ENCODE results near the gene GPR39.

GPR39 gene

DNA sequence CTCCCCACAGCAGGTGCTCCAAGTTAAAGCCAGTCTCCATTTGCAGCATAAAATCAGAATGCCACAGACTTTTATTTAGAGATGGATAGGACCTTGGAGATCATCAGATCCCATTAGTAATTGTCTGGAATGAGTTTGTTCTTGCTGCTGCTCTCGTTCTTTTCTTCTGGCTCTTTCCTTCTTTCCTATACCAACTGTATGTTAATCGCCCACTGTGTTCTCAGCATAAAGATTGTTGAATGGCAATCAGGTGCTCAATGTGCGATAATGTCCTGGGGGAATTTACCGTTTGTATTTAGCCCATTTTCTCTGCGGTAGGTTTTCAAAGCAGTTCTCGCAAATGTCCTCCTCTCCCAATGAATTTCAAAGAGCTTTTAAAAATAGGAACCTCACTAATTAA, 3.3 kb downstream of the GPR39 start:
- TF ChIP-seq ZFP3 (CRISPR knock-in tag; IDR thresholded peaks at IDR 0.05), result no peak
- TF ChIP-seq GLIS3 (CRISPR knock-in tag; IDR thresholded peaks at IDR 0.05), result no peak
- no peak for TF ChIP-seq PPARA (CRISPR knock-in tag; IDR thresholded peaks at IDR 0.05; ENCODE audit: borderline replicate concordance)
- TF ChIP-seq BACH2 (CRISPR knock-in tag; IDR thresholded peaks at IDR 0.05; ENCODE audit: borderline replicate concordance), result no peak
- ATAC-seq, result no peak

DNA sequence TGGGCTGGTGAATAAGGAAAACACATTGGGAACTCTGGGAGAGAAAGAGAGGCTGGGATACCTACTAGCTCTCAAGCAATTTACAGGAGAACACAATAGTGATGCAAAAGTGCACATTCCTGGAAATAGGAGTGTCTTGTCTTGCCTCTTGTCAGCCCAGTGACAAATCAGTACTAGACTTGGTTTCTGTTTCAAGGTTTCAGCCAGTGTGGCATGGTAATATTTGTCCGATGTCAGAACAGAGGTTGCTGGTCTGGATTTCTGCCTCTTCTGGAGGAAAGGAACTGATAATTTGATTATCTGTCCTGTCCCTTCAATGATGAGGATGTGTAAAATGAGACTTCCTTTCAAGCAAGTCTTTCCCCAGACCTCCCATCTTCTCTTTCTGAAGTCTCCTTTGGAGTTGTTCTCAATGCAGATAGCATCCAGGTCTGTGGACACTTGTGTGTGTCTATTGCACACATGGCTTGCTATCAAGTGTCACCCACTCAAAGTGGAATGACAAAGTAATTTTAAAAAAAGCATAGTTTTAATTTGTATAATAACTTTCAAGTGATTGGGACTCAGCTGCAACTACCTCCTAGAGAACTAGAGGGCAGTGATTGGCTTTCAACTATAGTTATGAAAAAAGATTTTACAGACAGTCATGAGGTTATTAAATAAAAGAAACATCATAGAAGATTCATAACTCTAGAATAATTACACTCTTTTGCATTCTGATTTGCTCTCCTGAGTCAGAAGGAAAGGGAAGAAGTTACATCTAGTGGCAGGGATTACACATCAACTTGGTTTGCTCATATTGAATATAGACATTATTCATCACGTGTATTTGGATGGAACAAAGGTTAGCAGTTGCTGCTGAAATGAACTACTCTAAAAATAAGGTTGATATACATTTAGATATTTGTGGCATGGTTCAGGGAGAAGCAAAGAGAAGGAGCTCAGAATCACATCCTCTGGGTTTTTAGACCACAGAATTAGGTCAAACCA, 4.5 kb downstream of the GPR39 start:
- ATAC-seq, result no peak
- TF ChIP-seq ESRRG (CRISPR knock-in tag; IDR thresholded peaks at IDR 0.05) (no peak), ZC3H10 (CRISPR knock-in tag; IDR thresholded peaks at IDR 0.05) (no peak), PPARA (CRISPR knock-in tag; IDR thresholded peaks at IDR 0.05; ENCODE audit: borderline replicate concordance) (no peak)
- TF ChIP-seq, protein P1, sequence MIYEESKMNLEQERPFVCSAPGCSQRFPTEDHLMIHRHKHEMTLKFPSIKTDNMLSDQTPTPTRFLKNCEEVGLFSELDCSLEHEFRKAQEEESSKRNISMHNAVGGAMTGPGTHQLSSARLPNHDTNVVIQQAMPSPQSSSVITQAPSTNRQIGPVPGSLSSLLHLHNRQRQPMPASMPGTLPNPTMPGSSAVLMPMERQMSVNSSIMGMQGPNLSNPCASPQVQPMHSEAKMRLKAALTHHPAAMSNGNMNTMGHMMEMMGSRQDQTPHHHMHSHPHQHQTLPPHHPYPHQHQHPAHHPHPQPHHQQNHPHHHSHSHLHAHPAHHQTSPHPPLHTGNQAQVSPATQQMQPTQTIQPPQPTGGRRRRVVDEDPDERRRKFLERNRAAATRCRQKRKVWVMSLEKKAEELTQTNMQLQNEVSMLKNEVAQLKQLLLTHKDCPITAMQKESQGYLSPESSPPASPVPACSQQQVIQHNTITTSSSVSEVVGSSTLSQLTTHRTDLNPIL (CRISPR knock-in tag; IDR thresholded peaks at IDR 0.05; ENCODE audit: low read depth), result no peak

DNA sequence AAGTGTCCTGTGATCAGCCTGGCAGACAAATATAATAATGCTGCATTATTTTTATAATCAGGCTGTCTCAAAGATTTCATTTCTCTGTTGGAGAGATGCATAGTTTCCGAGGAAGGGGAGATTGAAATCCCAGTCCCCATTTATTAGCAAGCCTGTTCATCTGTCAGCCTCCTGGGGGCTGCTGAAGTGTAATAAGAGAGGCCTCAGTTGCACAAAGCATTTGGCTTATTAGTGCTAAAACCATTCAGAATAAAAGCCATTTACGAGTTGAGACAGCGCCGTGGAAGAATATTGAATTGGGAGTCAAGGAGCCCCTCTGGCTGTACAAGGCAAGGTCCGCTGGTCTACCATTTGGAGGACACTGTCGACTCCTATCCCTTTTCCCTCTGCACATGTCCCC, 6.1 kb downstream of the GPR39 start:
- ATAC-seq, result no peak
- TF ChIP-seq CSDC2 (CRISPR knock-in tag; IDR thresholded peaks at IDR 0.05), result no peak

DNA sequence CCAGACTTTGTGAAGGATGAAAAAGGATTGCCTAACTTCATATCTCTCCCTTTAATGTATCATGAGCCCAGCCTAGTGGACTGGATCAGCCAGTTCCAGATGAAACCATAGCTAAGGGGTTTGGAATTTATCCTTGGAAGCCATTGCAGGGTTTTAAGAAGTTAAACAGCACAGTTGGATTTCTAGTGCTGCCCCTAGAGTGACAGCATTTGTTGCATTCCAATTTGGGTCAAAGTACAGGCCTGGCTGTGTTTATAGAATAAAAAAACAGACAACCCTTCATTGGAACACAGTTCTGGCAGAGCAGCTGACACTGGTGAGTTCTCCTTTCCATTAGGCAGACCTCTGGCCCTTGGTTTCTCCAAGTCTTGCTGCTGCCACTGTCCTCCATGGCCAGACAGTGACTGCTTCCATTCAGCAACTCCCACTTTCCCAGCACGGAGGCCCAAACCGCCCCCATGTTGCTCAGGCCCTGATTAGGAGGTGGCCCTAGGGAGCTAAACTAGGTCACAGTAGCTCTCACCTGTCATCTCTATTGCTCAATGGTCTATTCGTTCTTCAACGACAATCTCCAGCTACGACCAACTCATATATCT, 8.0 kb downstream of the GPR39 start:
- TF ChIP-seq OSR1 (CRISPR knock-in tag; IDR thresholded peaks at IDR 0.05) (no peak), ZFP3 (CRISPR knock-in tag; IDR thresholded peaks at IDR 0.05) (no peak), TCF4 (CRISPR knock-in tag; IDR thresholded peaks at IDR 0.05; ENCODE audit: borderline replicate concordance) (no peak), BACH2 (CRISPR knock-in tag; IDR thresholded peaks at IDR 0.05; ENCODE audit: borderline replicate concordance) (no peak), PPARA (CRISPR knock-in tag; IDR thresholded peaks at IDR 0.05; ENCODE audit: borderline replicate concordance) (no peak), ZNF565 (CRISPR knock-in tag; conservative IDR thresholded peaks at IDR 0.05; ENCODE audit: low read depth) (no peak), ZNF70 (CRISPR knock-in tag; IDR thresholded peaks at IDR 0.05) (no peak), CSDC2 (CRISPR knock-in tag; IDR thresholded peaks at IDR 0.05) (no peak), GLIS3 (CRISPR knock-in tag; IDR thresholded peaks at IDR 0.05) (no peak), RARB (CRISPR knock-in tag; IDR thresholded peaks at IDR 0.05) (no peak), ARNTL (CRISPR knock-in tag; IDR thresholded peaks at IDR 0.05; ENCODE audit: borderline replicate concordance, low read depth) (no peak), ISL1 (CRISPR knock-in tag; IDR thresholded peaks at IDR 0.05) (no peak), SNAI2 (CRISPR knock-in tag; IDR thresholded peaks at IDR 0.05) (no peak)
- TF ChIP-seq, protein P2, sequence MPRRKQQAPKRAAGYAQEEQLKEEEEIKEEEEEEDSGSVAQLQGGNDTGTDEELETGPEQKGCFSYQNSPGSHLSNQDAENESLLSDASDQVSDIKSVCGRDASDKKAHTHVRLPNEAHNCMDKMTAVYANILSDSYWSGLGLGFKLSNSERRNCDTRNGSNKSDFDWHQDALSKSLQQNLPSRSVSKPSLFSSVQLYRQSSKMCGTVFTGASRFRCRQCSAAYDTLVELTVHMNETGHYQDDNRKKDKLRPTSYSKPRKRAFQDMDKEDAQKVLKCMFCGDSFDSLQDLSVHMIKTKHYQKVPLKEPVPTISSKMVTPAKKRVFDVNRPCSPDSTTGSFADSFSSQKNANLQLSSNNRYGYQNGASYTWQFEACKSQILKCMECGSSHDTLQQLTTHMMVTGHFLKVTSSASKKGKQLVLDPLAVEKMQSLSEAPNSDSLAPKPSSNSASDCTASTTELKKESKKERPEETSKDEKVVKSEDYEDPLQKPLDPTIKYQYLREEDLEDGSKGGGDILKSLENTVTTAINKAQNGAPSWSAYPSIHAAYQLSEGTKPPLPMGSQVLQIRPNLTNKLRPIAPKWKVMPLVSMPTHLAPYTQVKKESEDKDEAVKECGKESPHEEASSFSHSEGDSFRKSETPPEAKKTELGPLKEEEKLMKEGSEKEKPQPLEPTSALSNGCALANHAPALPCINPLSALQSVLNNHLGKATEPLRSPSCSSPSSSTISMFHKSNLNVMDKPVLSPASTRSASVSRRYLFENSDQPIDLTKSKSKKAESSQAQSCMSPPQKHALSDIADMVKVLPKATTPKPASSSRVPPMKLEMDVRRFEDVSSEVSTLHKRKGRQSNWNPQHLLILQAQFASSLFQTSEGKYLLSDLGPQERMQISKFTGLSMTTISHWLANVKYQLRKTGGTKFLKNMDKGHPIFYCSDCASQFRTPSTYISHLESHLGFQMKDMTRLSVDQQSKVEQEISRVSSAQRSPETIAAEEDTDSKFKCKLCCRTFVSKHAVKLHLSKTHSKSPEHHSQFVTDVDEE (CRISPR knock-in tag; IDR thresholded peaks at IDR 0.05), result no peak
- TF ChIP-seq, protein P3, sequence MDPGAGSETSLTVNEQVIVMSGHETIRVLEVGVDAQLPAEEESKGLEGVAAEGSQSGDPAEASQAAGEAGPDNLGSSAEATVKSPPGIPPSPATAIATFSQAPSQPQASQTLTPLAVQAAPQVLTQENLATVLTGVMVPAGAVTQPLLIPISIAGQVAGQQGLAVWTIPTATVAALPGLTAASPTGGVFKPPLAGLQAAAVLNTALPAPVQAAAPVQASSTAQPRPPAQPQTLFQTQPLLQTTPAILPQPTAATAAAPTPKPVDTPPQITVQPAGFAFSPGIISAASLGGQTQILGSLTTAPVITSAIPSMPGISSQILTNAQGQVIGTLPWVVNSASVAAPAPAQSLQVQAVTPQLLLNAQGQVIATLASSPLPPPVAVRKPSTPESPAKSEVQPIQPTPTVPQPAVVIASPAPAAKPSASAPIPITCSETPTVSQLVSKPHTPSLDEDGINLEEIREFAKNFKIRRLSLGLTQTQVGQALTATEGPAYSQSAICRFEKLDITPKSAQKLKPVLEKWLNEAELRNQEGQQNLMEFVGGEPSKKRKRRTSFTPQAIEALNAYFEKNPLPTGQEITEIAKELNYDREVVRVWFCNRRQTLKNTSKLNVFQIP (CRISPR knock-in tag; IDR thresholded peaks at IDR 0.05; ENCODE audit: borderline replicate concordance, low read depth), result no peak
- TF ChIP-seq, protein P1 (CRISPR knock-in tag; IDR thresholded peaks at IDR 0.05; ENCODE audit: low read depth), result no peak
- ATAC-seq, result no peak
